ENCODE results near the gene ASB9. TPM values are rescaled to one million over a fixed set of nuclear protein-coding genes. Genes with fewer than 3 reads are reported as not detected.

ASB9 gene
- total RNA-seq, 1 donor from 2014 or later: not detected

DNA sequence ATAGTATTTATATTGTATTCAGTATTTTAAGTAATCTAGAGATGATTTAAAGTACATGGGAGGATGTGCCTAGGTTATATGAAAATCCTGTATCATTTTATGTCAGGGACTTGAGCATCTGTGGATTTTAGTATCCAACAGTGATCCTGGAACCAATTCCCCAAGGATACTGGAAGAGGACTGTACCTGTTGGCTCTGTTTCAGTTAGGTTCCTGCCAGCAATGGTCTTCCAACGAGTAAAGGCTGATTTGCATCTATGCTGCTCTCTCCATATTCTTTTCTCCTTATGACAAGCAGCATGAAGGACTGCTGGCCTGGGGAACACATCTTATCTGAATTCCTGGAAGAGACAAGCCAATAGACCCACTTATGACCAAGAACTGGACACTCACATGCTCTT lies 34.9 kb downstream of the ASB9 start:
- Mint-ChIP-seq H3K4me3 (ENCODE audit: unreplicated experiment) (no peak overlapping the region), H3K36me3 (ENCODE audit: unreplicated experiment) (no peaks in the 10 kb centered on the region), H3K27ac (ENCODE audit: unreplicated experiment) (no peak overlapping the region), H3K27me3 (ENCODE audit: unreplicated experiment) (no peaks in the 10 kb centered on the region), H3K9me3 (ENCODE audit: unreplicated experiment) (no peaks in the 10 kb centered on the region), H3K4me1 (ENCODE audit: low read depth, unreplicated experiment) (no peaks in the 10 kb centered on the region)
- no peak for DNase-seq
- TF ChIP-seq, protein P1, sequence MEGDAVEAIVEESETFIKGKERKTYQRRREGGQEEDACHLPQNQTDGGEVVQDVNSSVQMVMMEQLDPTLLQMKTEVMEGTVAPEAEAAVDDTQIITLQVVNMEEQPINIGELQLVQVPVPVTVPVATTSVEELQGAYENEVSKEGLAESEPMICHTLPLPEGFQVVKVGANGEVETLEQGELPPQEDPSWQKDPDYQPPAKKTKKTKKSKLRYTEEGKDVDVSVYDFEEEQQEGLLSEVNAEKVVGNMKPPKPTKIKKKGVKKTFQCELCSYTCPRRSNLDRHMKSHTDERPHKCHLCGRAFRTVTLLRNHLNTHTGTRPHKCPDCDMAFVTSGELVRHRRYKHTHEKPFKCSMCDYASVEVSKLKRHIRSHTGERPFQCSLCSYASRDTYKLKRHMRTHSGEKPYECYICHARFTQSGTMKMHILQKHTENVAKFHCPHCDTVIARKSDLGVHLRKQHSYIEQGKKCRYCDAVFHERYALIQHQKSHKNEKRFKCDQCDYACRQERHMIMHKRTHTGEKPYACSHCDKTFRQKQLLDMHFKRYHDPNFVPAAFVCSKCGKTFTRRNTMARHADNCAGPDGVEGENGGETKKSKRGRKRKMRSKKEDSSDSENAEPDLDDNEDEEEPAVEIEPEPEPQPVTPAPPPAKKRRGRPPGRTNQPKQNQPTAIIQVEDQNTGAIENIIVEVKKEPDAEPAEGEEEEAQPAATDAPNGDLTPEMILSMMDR (IDR thresholded peaks at IDR 0.05; ENCODE audit: partially characterized antibody, unreplicated experiment): no peak

DNA sequence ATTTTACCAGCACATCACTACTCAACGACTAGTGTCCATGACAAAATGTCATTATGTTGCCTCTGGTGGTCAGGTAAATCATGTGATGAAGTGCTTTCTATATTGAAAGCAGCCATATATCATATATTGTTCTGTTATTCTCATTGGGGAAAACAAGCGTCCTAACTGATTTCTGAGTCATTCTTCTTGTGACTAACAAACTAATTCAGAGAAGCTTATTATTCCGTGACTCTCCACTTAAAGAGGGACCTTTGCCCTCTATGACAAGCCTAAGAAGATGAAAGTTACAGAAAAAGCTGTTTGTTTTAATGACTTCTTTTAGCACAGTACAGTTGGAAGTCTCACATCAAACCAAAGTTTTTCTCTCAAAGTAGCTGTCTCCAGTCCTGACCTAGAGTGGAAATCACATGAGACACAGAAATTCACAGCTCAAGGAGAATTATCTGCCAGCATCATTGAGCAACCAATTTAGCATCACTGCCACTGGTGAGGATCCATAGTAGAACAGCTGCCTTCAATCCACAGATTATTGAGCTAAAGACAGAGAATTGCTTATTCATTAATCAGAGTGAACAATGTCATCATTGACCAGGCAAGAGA lies 36.4 kb downstream of the ASB9 start:
- Mint-ChIP-seq H3K27ac (ENCODE audit: unreplicated experiment) (no peak overlapping the region), H3K27me3 (ENCODE audit: unreplicated experiment) (no peaks in the 10 kb centered on the region), H3K9me3 (ENCODE audit: unreplicated experiment) (no peaks in the 10 kb centered on the region), H3K4me3 (ENCODE audit: unreplicated experiment) (no peak overlapping the region), H3K4me1 (ENCODE audit: low read depth, unreplicated experiment) (no peaks in the 10 kb centered on the region), H3K36me3 (ENCODE audit: unreplicated experiment) (no peaks in the 10 kb centered on the region)
- no peak for DNase-seq
- TF ChIP-seq, protein P1 (IDR thresholded peaks at IDR 0.05; ENCODE audit: partially characterized antibody, unreplicated experiment): no peak

DNA sequence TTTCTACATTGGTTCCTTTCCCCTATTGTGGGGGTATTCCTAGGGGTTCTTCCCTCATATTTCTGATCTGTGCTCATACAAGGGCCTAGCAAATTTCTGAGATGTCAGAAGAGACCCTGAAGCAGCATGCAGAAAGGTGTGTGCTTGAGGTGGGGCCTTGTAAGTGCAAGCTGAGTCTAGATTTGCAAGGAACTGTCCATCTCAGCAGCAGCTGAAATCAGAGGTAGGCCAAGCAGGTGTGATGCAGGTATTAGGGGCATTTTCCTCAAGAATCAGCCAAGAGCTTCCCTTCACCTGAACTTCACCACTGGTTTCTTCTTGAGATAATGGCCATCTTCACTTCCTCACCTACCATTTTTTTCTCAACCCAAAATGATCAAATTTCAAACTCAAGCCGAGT lies 45.1 kb downstream of the ASB9 start:
- DNase-seq: no peak
- Mint-ChIP-seq H3K27me3 (ENCODE audit: unreplicated experiment) (peaks cover 1% of the 10 kb centered on the region), H3K4me1 (ENCODE audit: low read depth, unreplicated experiment) (no peaks in the 10 kb centered on the region), H3K36me3 (ENCODE audit: unreplicated experiment) (no peaks in the 10 kb centered on the region), H3K4me3 (ENCODE audit: unreplicated experiment) (no peak overlapping the region), H3K27ac (ENCODE audit: unreplicated experiment) (no peak overlapping the region), H3K9me3 (ENCODE audit: unreplicated experiment) (no peaks in the 10 kb centered on the region)
- TF ChIP-seq, protein P1 (IDR thresholded peaks at IDR 0.05; ENCODE audit: partially characterized antibody, unreplicated experiment): no peak

GRCh38 chrX:15221321-15221720 lies 48.6 kb downstream of the ASB9 start:
- Mint-ChIP-seq H3K4me3 (ENCODE audit: unreplicated experiment) (no peak overlapping the region), H3K4me1 (ENCODE audit: low read depth, unreplicated experiment) (no peaks in the 10 kb centered on the region), H3K27me3 (ENCODE audit: unreplicated experiment) (peaks cover 1% of the 10 kb centered on the region), H3K9me3 (ENCODE audit: unreplicated experiment) (no peaks in the 10 kb centered on the region), H3K36me3 (ENCODE audit: unreplicated experiment) (no peaks in the 10 kb centered on the region), H3K27ac (ENCODE audit: unreplicated experiment) (no peak overlapping the region)
- DNase-seq: no peak
- TF ChIP-seq, protein P1 (IDR thresholded peaks at IDR 0.05; ENCODE audit: partially characterized antibody, unreplicated experiment): no peak

- peaks cover 6% of the 10 kb centered on the region for H3K9me3 Mint-ChIP-seq (ENCODE audit: unreplicated experiment)
- no peaks in the 10 kb centered on the region for H3K36me3 Mint-ChIP-seq (ENCODE audit: unreplicated experiment)
- DNase-seq: no peak
- no peaks in the 10 kb centered on the region for H3K27me3 Mint-ChIP-seq (ENCODE audit: unreplicated experiment)
- H3K4me3 Mint-ChIP-seq (ENCODE audit: unreplicated experiment): no peak overlapping the region
- H3K27ac Mint-ChIP-seq (ENCODE audit: unreplicated experiment): no peak overlapping the region
- TF ChIP-seq, protein P1 (IDR thresholded peaks at IDR 0.05; ENCODE audit: partially characterized antibody, unreplicated experiment): no peak
- H3K4me1 Mint-ChIP-seq (ENCODE audit: low read depth, unreplicated experiment): peaks cover 22% of the 10 kb centered on the region
Measured at GRCh38 chrX:15217161-15217560, 52.7 kb downstream of the ASB9 start.

Data from glutamatergic neuron (in vitro differentiated cells).